ENCODE measurements around the gene RAB19.
A peak's percentile ranks its signal among the peaks of the same experiment; 100 is the strongest.
"Not testable (repeated sequence)": the region's sequence is repeated elsewhere in the genome, so short reads cannot be mapped to it uniquely, and the experiment has no call there.

The RAB19 gene

DNA sequence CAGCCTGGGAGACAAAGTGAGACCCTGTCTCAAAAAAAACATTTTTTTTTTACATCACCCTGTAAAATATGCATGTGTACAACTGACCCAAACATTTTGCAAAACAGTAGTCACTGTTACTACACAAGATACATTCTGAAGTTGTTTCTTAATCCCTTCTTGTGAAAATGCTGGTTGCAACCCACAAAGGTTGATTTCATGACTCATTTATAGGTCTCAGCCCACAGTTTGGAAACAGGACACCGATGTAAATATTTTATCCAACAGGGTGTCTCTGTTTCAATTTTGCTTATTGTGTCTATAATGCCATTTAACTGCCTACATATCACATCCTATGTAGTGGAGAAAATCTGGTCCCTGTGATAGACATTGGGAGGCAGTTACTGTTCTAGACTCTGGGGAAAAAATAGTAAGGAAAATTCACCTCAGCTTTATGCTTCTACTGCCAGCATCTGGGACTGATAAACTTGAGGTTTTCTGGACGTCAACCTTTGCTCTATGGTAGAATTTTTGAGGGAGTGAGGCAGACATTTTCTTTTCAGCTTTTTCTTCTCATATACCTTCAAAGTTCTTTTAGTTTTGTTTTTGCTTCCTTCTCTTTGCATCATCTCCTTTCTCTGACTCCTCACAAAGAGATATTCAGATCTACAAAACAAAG, 1.6 kb upstream of the RAB19 start:
- DNase-seq (ENCODE audit: low read depth): peak; percentile 34

DNA sequence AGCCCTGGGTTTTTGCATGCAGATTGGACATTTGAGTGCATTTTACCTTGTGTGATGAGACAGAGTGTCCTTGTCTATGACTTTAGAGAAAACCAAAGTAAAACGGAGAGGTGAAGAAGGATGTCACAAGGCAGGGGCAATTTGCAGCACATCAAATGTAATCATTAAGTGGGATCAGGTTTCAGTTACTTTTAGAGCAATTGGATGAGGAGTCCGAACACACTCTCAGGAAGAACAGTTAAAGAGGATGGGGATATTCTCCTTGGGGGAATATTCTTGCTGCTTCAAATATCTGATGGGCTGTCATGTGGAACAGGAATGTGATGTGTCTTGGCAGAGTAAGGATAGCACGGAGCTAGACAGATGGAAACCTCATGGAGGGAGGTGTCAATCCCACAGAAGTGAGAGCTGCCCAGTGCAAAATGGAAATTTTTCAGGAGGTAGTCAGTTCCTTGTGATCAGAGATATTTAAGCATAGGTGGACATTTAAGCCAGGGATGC, 757 bp downstream of the RAB19 start:
- DNase-seq (ENCODE audit: low read depth): no peak

- DNase-seq (ENCODE audit: low read depth): no peak
These were observed 11.5 kb downstream of the RAB19 start for GRCh38 chr7:140415361-140415760.

DNA sequence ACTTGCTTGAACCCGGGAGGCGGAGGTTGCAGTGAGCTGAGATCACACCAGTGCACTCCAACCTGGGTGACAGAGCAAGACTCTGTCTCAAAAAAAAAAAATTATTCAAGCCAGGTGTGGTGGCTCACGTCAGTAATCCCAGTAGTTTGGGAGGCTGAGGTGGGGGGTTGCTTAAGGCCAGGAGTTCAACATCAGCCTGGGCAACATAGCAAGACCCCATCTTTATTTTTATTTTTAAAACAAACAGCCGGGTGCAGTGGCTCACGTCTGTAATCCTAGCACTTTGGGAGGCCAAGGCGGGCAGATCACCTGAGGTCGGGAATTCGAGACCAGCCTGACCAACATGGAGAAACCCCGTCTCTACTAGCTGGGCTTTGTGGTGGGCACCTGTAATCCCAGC, 12.0 kb downstream of the RAB19 start:
- not testable (repeated sequence) for DNase-seq (ENCODE audit: low read depth)

DNA sequence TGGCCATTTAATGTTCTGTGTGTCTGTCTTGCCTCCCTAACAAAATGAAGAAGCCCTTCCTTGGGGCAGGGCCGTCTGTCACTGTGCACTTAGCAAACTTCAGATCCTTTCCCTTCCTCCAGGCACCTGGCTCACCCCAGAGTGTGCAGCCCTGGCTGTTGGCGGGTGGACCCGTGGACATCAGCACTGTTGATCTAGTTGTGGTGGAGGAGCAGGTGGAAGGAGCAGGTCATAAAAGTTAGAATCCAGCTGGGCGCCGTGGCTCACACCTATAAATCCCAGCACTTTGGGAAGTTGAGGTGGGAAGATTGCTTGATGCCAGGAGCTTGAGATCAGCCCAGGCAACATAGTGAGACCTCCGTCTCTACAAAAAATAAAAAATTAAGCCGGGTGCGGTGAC, 12.7 kb downstream of the RAB19 start:
- no peak for DNase-seq (ENCODE audit: low read depth)

- no peak for DNase-seq (ENCODE audit: low read depth)
These were observed 13.7 kb downstream of the RAB19 start for GRCh38 chr7:140417456-140418155.

DNA sequence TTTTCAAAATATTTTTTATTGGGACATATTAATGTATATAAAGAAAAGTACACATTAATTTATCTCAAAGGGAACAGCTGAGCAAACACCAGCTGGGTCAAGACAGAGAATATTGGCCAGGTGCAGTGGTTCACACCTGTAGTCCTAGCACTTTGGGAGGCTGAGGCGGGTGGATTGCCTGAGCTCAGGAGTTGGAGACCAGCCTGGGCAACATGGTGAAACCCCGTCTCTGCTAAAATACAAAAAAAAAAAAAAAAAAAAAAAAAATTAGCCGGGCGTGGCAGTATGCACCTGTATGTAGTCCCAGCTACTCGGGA, 14.3 kb downstream of the RAB19 start:
- DNase-seq (ENCODE audit: low read depth): not testable (repeated sequence)

GRCh38 chr7:140418653-140419052, 14.8 kb downstream of the RAB19 start:
- DNase-seq (ENCODE audit: low read depth): no peak

- no peak for DNase-seq (ENCODE audit: low read depth)
These were observed 17.7 kb downstream of the RAB19 start for GRCh38 chr7:140421521-140421920.

- DNase-seq (ENCODE audit: low read depth): no peak
These were observed 19.6 kb downstream of the RAB19 start for GRCh38 chr7:140423501-140423900.

DNA sequence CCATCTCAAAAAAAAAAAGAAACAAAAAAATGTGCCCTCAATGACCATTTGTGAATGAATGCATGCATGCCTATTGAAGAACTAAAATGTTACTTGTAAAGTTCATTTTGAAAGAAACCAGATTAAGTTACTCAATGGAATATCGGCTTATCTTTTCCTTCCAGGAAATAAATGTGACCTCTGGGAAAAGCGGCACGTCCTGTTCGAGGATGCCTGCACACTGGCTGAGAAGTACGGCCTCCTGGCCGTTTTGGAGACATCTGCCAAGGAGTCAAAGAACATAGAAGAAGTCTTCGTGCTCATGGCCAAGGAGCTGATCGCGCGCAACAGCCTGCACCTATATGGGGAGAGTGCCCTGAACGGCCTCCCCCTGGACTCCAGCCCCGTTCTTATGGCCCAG, 21.9 kb downstream of the RAB19 start:
- DNase-seq (ENCODE audit: low read depth): no peak

DNA sequence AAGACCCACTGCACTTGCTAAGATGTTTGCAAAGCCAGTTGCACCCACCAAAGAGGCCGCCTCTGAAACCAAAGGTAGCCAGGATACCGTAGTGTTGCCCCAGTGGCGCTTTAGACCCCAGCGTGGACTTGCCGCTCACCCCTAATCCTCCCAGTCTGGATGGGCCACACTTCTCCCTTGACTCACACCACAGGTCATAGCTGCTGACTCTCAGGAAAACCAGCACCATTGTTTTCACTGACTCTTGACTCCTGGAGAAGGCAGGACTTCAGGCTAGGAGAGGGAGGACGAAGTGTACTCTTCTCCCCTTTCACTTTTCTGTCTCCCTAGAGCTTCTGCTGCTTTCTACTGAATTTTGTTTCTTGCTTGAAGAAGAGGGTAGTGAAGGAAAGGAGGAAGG, 22.3 kb downstream of the RAB19 start:
- no peak for DNase-seq (ENCODE audit: low read depth)

GRCh38 chr7:140433396-140433795, 29.5 kb downstream of the RAB19 start:
- DNase-seq (ENCODE audit: low read depth): no peak

DNA sequence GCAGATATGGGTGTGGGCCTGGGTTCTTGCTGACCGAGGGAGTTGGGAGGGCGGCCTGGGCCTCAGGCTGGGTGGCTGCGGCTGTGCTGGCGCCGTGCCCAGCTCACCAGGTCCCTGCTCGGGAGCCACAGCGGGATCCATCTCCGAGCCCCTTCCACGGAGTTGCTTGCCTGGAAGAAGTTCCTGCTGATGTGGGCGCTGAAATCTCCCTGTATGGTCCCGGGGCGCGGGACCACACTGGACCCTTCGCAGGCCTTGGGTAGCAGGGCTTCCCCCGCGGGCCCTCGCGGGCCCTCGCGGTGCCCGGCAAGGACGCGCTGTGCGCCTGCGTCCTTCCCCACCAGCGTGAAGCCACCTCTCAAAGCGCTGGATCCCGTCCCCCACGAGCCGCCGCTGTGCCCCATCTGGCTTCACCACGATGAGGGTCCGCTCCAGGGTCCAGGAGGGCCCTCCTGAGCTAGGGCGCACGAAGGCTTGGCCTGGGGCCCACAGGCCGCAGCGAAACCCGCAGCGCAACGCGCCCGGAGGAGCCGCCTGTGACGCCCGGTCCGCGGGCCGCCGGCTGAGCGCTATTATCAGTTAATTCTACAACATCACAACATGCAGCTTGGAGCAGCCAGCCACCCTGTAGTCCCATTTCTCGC, 31.5 kb downstream of the RAB19 start:
- DNase-seq (ENCODE audit: low read depth): no peak

- no peak for DNase-seq (ENCODE audit: low read depth)
These were observed 35.5 kb downstream of the RAB19 start for GRCh38 chr7:140439359-140439758.

GRCh38 chr7:140440593-140440992, 36.7 kb downstream of the RAB19 start:
- DNase-seq (ENCODE audit: low read depth): no peak

- no peak for DNase-seq (ENCODE audit: low read depth)
These were observed 37.7 kb downstream of the RAB19 start for GRCh38 chr7:140441519-140441918.

DNA sequence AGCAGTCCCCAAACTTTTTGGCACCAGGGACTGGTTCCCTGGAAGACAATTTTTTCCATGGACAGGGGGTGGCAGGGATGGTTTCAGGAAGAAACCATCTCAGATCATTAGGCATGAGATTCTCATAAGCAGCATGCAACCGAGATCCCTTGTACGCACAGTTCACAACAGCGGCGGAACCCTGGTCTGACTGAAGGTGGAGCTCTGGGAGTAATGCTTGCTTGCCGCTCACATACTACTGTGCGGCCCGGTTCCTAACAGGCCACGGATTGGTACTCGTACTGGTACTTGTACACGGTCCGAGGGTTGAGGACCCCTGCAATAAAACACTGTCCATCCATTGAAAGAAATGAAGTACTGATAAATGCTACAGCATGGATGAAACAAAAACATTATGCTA, 42.6 kb downstream of the RAB19 start:
- DNase-seq (ENCODE audit: low read depth): no peak

GRCh38 chr7:140447841-140448240, 44.0 kb downstream of the RAB19 start:
- DNase-seq (ENCODE audit: low read depth): no peak

DNA sequence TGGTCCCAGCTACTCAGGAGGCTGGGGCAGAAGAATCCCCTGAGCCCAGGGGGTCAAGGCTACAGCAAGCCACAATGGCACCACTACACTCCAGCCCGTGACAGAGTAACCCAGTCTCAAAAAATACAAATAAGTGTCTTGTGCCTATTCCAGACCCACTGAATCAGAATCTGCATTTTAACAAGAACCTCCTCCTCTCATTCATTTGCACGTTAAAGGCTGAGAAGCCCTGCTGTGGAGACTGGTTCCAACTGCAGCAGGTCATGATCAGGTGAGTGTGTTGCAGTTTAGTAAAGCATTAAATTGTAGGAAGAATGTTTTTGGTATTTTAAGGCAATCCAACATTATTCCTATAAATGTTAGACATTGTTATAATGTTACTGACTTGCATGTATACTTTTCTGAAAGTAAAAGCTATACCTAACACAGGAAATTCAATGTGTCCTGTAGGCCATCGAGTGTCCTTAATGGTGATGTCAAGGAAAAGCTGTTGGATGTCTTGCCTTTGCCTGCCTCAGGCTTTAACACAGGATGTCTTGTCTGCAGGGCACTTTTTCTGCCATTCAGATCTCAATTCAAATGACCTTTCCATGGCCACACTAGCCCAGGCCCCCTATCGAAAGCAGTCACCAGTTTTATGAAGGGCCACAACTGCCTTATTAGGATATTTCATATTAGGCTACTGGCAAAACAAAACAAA, 45.1 kb downstream of the RAB19 start:
- DNase-seq (ENCODE audit: low read depth): no peak

DNA sequence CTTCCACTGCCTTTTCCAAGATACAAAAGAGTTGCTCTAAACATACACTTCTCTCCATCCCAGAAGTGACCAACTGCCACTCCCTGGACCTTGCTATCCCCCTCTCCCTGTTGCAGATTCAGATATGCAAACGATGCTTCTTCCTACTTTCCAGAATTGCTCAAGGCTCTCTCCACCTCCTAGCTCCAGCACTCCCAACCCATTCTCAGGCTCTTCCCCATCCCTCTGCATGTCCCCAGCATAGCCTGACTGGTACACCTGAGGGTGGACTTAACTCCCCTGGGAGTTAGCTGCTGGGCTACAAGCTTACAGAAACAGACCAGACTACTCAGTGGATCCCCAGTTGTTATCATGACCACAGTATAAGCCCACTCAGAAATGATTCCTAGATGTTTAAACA, 47.9 kb downstream of the RAB19 start:
- no peak for DNase-seq (ENCODE audit: low read depth)

GRCh38 chr7:140453273-140453672, 49.4 kb downstream of the RAB19 start:
- no peak for DNase-seq (ENCODE audit: low read depth)
